SH-SY5Y (cell line): ENCODE results near the gene XYLT1.

ENCODE experiments used
- GATA2 ChIP-seq: IDR thresholded peaks from 2 replicates; pipeline ENCODE4 v1.6.1; 2011; ENCODE audit warnings: mild to moderate bottlenecking, low read depth, low read length
- GATA3 ChIP-seq: IDR thresholded peaks from 2 replicates; pipeline ENCODE4 v1.6.1; 2011; ENCODE audit warnings: low read depth, mild to moderate bottlenecking, low read length, moderate library complexity

GRCh38 chr16:17331071-17331607 lies 139.6 kb downstream of the XYLT1 start:
- no peak for TF ChIP-seq GATA2
- no peak for TF ChIP-seq GATA3
